Kidney tubule cell (primary cell): ENCODE results near the gene INHBC.
A peak's percentile ranks its signal among the peaks of the same experiment; 100 is the strongest.
"Not testable (repeated sequence)": the region's sequence is repeated elsewhere in the genome, so short reads cannot be mapped to it uniquely, and the experiment has no call there.

ENCODE experiments used
- DNase-seq: peaks from one replicate; pipeline ENCODE4 v3.0.0-alpha.2; 2018; ENCODE audit warnings: low spot score

INHBC gene, protein sequence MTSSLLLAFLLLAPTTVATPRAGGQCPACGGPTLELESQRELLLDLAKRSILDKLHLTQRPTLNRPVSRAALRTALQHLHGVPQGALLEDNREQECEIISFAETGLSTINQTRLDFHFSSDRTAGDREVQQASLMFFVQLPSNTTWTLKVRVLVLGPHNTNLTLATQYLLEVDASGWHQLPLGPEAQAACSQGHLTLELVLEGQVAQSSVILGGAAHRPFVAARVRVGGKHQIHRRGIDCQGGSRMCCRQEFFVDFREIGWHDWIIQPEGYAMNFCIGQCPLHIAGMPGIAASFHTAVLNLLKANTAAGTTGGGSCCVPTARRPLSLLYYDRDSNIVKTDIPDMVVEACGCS

DNA sequence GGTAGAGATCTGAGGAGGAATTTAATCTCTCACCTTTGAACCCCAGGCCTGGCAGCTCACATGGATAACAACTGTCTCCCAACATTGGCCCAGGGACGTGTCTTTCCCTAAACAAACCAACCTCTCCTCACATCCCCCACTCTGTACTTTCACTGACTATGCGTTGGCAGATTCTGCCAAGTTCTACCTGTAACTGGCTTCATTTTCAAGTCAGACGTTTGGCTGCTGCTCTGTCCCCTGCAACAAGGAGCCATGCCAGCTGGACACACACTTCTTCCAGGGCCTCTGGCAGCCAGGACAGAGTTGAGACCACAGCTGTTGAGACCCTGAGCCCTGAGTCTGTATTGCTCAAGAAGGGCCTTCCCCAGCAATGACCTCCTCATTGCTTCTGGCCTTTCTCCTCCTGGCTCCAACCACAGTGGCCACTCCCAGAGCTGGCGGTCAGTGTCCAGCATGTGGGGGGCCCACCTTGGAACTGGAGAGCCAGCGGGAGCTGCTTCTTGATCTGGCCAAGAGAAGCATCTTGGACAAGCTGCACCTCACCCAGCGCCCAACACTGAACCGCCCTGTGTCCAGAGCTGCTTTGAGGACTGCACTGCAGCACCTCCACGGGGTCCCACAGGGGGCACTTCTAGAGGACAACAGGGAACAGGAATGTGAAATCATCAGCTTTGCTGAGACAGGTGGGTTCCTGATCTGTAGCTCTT lies at the start of gene INHBC:
INHBC (plus strand) TSS at position 268 of the 707 bp plus-strand sequence; CDS start at position 371, 103 bp downstream.
- no peak for DNase-seq

DNA sequence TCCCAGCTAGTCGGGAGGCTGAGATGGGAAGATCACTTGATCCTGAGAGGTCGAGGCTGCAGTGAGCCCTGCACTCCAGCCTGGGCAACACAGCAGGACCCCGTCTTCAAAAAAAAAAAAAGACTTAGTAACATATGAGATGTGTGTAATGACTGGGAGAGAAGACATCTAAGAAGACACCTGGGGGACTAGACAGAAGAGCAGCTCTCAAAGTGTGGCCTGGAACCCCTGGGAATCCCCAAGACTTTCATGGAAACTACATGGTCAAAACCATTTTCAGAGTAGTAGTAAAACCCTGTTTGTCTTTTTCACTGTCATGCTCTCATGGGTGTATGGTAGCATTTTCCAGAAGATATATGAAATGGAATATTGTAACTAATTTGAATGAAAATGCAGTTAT lies 49.0 kb upstream of the INHBC start:
- no peak for DNase-seq

- DNase-seq: no peak
These were observed 48.3 kb upstream of the INHBC start for GRCh38 chr12:57386187-57386720.

DNA sequence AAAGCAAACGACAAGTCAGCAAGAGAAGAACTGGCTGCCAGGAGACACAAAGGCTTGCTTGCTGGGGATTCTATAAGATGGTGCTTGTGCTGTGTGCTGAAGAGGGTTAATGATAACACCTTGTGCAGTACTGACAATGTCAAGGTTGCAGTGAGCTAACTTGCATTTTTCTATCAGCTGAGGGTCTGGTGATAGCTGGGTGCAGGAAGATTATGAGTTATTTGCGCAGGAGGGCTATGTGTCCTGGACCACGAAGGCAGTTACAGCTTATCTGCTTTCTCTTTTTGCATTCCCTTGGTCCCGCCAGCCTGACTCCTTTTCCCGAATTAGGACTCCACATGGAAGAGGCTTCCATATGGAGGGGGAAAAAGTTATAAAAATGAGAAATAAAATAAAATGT lies 46.2 kb upstream of the INHBC start:
- DNase-seq: no peak

- peak; percentile 94 for DNase-seq
These were observed 45.6 kb upstream of the INHBC start for GRCh38 chr12:57389033-57389432.

DNA sequence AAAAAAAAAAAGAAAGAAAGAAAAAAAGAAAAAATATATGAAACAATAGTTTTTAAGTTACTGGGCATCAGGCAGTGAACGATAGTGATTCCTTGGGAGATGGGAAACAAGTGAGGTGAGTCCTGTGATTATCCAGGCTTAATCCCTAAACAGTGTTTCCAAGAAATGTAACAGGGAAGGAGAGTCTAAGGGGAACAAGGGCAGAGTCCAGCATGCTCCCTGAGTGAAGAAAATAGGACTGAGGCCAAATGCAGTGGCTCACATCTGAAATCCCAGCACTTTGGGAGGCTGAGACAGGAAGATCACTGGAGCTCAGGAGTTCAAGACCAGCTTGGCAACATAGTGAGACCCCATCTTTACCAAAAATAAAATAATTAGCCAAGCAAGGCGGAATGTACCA lies 44.4 kb upstream of the INHBC start:
- peak; percentile 7 for DNase-seq

- no peak for DNase-seq
These were observed 39.5 kb upstream of the INHBC start for GRCh38 chr12:57395121-57395520.

- DNase-seq: no peak
These were observed 37.1 kb upstream of the INHBC start for GRCh38 chr12:57397441-57397840.

DNA sequence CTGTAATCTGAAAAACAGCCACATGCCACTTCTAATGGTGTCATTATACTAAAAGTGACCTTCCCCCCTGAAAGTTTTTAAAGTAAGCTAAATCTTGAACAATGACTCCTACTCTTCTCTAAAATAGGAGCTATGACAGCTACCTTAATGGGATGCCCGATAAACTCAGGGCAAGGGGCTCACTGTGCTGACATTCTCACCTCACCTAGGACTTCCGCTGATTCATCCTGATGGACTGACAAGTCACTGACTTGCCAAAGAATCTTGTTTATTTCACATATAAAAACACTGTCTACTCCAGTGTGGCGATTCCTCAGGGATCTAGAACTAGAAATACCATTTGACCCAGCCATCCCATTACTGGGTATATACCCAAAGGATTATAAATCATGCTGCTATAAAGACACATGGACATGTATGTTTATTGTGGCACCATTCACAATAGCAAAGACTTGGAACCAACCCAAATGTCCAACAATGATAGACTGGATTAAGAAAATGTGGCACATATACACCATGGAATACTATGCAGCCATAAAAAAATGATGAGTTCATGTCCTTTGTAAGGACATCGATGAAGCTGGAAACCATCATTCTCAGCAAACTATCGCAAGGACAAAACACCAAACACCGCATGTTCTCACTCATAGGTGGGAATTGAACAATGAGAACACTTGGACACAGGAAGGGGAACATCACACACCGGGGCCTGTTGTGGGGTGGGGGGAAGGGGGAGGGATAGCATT lies 34.7 kb upstream of the INHBC start:
- DNase-seq: peak; percentile 13

- no peak for DNase-seq
These were observed 33.4 kb upstream of the INHBC start for GRCh38 chr12:57401165-57401564.

GRCh38 chr12:57402156-57402555 lies 32.4 kb upstream of the INHBC start:
- not testable (repeated sequence) for DNase-seq

- no peak for DNase-seq
These were observed 29.5 kb upstream of the INHBC start for GRCh38 chr12:57404966-57405640.

GRCh38 chr12:57410534-57410933 lies 24.1 kb upstream of the INHBC start:
- no peak for DNase-seq

GRCh38 chr12:57414160-57414559 lies 20.4 kb upstream of the INHBC start:
- not testable (repeated sequence) for DNase-seq

DNA sequence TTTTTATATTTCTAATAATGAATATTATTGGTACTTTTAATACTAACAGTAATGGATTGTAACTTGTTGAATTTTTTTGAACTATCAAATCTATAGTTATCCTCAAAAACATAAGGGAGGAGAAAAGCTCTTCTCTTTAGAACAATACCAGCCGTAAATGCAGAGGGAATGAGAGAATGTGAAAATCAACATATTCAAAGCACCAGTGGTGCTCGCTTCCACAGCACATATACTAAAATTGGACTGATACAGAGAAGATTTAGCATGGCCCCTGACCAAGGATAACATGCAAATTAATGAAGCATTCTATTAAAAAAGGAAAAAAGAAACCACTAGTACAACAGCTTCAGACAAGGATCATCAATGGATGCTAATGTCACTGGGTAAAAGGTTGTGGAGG lies 19.5 kb upstream of the INHBC start:
- no peak for DNase-seq

GRCh38 chr12:57416039-57416996 lies 18.3 kb upstream of the INHBC start:
- DNase-seq: peak; percentile 30

- DNase-seq: no peak
These were observed 16.3 kb upstream of the INHBC start for GRCh38 chr12:57418255-57418654.

DNA sequence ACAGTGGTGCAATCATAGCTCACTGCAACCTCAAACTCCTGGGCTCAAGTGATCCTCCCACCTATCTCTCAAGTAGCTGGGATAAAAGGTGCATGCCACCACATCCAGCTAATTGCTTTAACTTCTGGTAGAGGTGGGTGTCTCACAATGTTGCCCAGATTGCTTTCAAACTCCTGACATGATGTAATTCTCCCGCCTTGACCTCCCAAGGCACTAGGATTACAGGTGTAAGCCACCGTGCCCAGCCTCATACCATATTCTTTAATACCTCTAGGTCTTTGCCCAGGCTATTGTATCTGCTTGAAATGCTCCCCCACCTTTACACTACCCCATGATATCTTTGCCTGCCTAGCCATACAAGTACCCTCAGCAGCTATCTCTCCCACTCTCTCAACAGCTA lies 15.1 kb upstream of the INHBC start:
- no peak for DNase-seq

DNA sequence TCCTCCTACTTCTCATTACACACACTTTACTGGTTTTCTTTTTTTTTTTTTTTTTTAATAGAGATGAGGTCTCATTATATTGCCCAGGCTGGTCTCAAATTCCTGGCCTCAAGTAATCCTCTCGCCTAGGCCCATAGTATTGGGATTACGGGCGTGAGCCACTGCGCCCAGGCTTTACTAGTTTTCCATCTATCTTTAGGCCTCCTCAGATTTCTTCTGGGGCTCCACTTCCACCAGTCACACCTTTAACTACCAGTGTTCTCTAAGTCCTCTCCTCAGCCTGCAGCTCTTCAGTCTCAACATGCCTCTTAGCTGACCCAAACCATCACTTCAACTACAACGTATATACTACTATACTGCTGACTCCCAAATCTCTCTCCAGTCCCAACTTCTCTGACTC lies 14.1 kb upstream of the INHBC start:
- DNase-seq: no peak

DNA sequence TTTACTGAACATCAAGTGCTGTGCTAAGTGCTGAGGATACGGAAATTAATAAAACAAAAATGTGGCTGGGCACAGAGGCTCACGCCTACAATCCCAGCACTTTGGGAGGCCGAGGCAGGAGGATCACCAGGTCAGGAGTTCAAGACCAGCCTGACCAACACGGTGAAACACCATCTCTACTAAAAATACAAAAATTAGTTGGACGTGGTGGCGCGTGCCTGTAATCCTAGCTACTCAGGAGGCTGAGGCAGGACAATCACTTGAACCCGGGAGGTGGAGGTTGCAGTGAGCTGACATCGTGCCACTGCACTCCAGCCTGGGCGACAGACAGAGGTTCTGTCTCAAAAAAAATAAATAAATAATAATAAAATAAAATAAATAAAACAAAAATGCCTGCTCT lies 7.6 kb upstream of the INHBC start:
- DNase-seq: not testable (repeated sequence)

DNA sequence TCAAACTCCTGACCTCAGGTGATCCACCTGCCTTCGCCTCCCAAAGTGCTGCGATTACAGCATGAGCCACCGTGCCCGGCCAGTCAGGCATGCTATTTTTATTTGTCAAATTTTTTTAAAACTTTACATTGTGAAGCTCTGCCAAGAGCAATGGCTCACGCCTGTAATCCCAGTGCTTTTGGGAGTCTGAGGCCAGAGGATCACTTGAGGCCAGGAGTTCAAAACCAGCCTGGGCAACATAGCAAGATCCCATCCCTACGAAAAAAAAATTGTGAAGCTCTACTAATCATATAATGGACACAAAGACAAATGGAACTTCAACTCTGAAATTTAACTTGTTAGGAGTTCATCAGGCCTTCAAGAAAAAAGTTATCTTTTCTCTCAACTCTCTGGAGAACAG lies 5.6 kb upstream of the INHBC start:
- no peak for DNase-seq
